Measurements from ENCODE around the gene STAB2.

Gene STAB2

GRCh38 chr12:103558879-103559278 lies 28.2 kb upstream of the STAB2 start:
- H4K20me1 ChIP-seq (ENCODE audit: low read depth, low read length), result no peaks in the 10 kb centered on the region
- no peak overlapping the region for H2AFZ ChIP-seq (ENCODE audit: low read depth, low read length, severe bottlenecking)
- H3K79me2 ChIP-seq (ENCODE audit: insufficient read depth, low read length), result no peaks in the 10 kb centered on the region
- H3K9me2 ChIP-seq (replicated peaks; ENCODE audit: insufficient read depth, low read length), result no peaks in the 10 kb centered on the region
- no peaks in the 10 kb centered on the region for H3K27me3 ChIP-seq (ENCODE audit: low read length)
- no peak for TF ChIP-seq EZH2phosphoT487 (conservative IDR thresholded peaks at IDR 0.05; ENCODE audit: low read length)
- no peaks in the 10 kb centered on the region for H3K36me3 ChIP-seq (ENCODE audit: low read length)
- no peak overlapping the region for H3K4me3 ChIP-seq (ENCODE audit: insufficient read depth, low read length, poor library complexity, severe bottlenecking)
- no peak overlapping the region for H3K27ac ChIP-seq (ENCODE audit: low read depth, low read length)
- no peak overlapping the region for H3K9ac ChIP-seq (ENCODE audit: low read length)
- no peaks in the 10 kb centered on the region for H3K9me3 ChIP-seq (ENCODE audit: insufficient read depth, low read length)
- H3F3A ChIP-seq (ENCODE audit: insufficient read depth), result no peaks in the 10 kb centered on the region
- no peak overlapping the region for H3K4me2 ChIP-seq (ENCODE audit: low read depth, low read length, poor library complexity, severe bottlenecking)

GRCh38 chr12:103560604-103561101 lies 26.4 kb upstream of the STAB2 start:
- H2AFZ ChIP-seq (ENCODE audit: low read depth, low read length, severe bottlenecking), result no peak overlapping the region
- no peaks in the 10 kb centered on the region for H4K20me1 ChIP-seq (ENCODE audit: low read depth, low read length)
- H3K79me2 ChIP-seq (ENCODE audit: insufficient read depth, low read length), result no peaks in the 10 kb centered on the region
- H3K36me3 ChIP-seq (ENCODE audit: low read length), result no peaks in the 10 kb centered on the region
- TF ChIP-seq EZH2phosphoT487 (conservative IDR thresholded peaks at IDR 0.05; ENCODE audit: low read length) (no peak), CTCF (IDR thresholded peaks at IDR 0.05; ENCODE audit: insufficient read depth, low read length, poor library complexity, severe bottlenecking) (no peak)
- H3K4me3 ChIP-seq (ENCODE audit: insufficient read depth, low read length, poor library complexity, severe bottlenecking), result no peak overlapping the region
- H3K4me2 ChIP-seq (ENCODE audit: low read depth, low read length, poor library complexity, severe bottlenecking), result no peak overlapping the region
- no peaks in the 10 kb centered on the region for H3K9me3 ChIP-seq (ENCODE audit: insufficient read depth, low read length)
- no peak overlapping the region for H3K9ac ChIP-seq (ENCODE audit: low read length)
- no peaks in the 10 kb centered on the region for H3K27me3 ChIP-seq (ENCODE audit: low read length)
- H3F3A ChIP-seq (ENCODE audit: insufficient read depth), result no peaks in the 10 kb centered on the region
- H3K27ac ChIP-seq (ENCODE audit: low read depth, low read length), result no peak overlapping the region
- H3K9me2 ChIP-seq (replicated peaks; ENCODE audit: insufficient read depth, low read length), result no peaks in the 10 kb centered on the region

DNA sequence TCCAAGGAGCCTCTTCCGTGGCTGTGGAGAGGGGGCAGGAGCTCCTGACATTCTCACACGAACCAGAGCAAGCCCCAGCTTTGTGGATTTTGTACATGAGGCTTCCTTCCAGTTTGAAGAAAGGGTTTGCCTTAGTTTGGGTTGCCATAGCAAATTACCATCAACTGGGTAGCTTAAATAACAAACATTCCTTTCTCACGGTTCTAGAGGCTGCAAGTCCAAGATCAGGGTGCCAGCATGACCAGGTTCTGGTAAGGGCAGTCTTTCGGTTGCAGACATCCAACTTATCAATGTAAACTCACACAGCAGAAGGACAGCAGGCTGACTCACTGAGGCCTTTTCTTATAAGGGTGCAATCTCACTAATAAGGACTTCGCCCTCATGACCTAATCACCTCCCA lies 25.9 kb upstream of the STAB2 start:
- no peaks in the 10 kb centered on the region for H3K9me3 ChIP-seq (ENCODE audit: insufficient read depth, low read length)
- no peak overlapping the region for H3K27ac ChIP-seq (ENCODE audit: low read depth, low read length)
- no peaks in the 10 kb centered on the region for H3K27me3 ChIP-seq (ENCODE audit: low read length)
- H3K9ac ChIP-seq (ENCODE audit: low read length), result no peak overlapping the region
- H3K4me3 ChIP-seq (ENCODE audit: insufficient read depth, low read length, poor library complexity, severe bottlenecking), result no peak overlapping the region
- TF ChIP-seq EZH2phosphoT487 (conservative IDR thresholded peaks at IDR 0.05; ENCODE audit: low read length) (no peak), CTCF (IDR thresholded peaks at IDR 0.05; ENCODE audit: insufficient read depth, low read length, poor library complexity, severe bottlenecking) (no peak)
- no peak overlapping the region for H2AFZ ChIP-seq (ENCODE audit: low read depth, low read length, severe bottlenecking)
- H3F3A ChIP-seq (ENCODE audit: insufficient read depth), result no peaks in the 10 kb centered on the region
- H4K20me1 ChIP-seq (ENCODE audit: low read depth, low read length), result no peaks in the 10 kb centered on the region
- H3K36me3 ChIP-seq (ENCODE audit: low read length), result no peaks in the 10 kb centered on the region
- H3K4me2 ChIP-seq (ENCODE audit: low read depth, low read length, poor library complexity, severe bottlenecking), result no peak overlapping the region
- H3K9me2 ChIP-seq (replicated peaks; ENCODE audit: insufficient read depth, low read length), result no peaks in the 10 kb centered on the region
- H3K79me2 ChIP-seq (ENCODE audit: insufficient read depth, low read length), result no peaks in the 10 kb centered on the region

GRCh38 chr12:103566398-103566797 lies 20.7 kb upstream of the STAB2 start:
- Histone ChIP-seq H3K79me2 (ENCODE audit: insufficient read depth, low read length) (no peaks in the 10 kb centered on the region), H3K27me3 (ENCODE audit: low read length) (no peaks in the 10 kb centered on the region), H3K4me2 (ENCODE audit: low read depth, low read length, poor library complexity, severe bottlenecking) (no peak overlapping the region), H3K9ac (ENCODE audit: low read length) (no peak overlapping the region), H3K36me3 (ENCODE audit: low read length) (no peaks in the 10 kb centered on the region), H3F3A (ENCODE audit: insufficient read depth) (no peaks in the 10 kb centered on the region), H3K9me2 (replicated peaks; ENCODE audit: insufficient read depth, low read length) (no peaks in the 10 kb centered on the region), H3K27ac (ENCODE audit: low read depth, low read length) (no peak overlapping the region), H4K20me1 (ENCODE audit: low read depth, low read length) (no peaks in the 10 kb centered on the region), H3K9me3 (ENCODE audit: insufficient read depth, low read length) (no peaks in the 10 kb centered on the region), H3K4me3 (ENCODE audit: insufficient read depth, low read length, poor library complexity, severe bottlenecking) (no peak overlapping the region), H2AFZ (ENCODE audit: low read depth, low read length, severe bottlenecking) (no peak overlapping the region)
- TF ChIP-seq EZH2phosphoT487 (conservative IDR thresholded peaks at IDR 0.05; ENCODE audit: low read length) (no peak), CTCF (IDR thresholded peaks at IDR 0.05; ENCODE audit: insufficient read depth, low read length, poor library complexity, severe bottlenecking) (no peak)

All from SU-DHL-6 (cell line).